ENCODE data around the gene PNLIPRP3.
"Not testable (repeated sequence)": the region's sequence is repeated elsewhere in the genome, so short reads cannot be mapped to it uniquely, and the experiment has no call there.

PNLIPRP3 gene

DNA sequence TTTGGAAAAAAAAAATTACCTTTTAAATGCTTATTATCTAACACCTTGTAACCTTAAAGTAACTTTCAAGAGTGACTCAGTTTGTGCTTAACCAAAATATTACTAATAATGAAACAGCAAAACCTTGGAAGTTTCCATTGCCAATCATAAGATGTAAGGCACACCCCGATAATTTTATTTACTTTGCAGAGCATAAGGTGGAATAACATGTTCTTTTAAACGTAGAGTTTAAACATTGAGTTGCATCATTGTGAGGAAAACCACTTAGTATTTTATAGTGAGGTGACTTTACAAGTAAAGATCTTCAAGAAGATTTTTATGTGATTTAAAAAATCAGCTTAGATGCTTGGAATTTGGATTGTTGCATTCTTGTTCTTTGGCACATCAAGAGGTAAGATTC, at the start of gene PNLIPRP3:
PNLIPRP3 (plus strand) TSS at position 177 of the 400 bp plus-strand sequence; CDS start at position 343, 166 bp downstream.
- in situ Hi-C loops (cut with HindIII; ENCODE audit: low pct_unique_long_range_greater_than_20kb, low sequenced_read_pairs) = no loop called here
- TF ChIP-seq JUND (IDR thresholded peaks at IDR 0.05; ENCODE audit: low read depth) = no peak
- DNase-seq (ENCODE audit: low read depth in 1 of 2, low spot score in 1 of 2) = no peak

DNA sequence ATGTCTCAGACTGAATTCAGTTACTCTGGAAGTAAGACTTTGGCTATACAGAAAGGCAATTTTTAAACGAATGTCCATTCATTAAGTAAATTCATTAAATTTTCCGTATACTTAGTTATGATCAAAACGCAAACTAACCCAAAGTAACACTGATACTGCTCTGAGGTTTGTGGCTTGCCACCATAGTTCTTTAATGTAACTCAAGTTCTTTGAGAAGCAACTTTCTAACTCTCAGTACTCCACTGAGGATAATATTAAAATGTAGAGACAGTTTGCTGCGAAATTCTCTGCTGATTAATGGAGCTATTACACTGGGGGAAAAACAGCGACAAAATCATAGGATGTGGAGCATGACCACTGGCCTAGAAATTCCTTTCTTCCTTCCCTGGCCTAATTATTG, 45.4 kb upstream of the PNLIPRP3 start:
- in situ Hi-C loops (cut with HindIII; ENCODE audit: low pct_unique_long_range_greater_than_20kb, low sequenced_read_pairs) = no loop called here
- DNase-seq (ENCODE audit: low read depth in 1 of 2, low spot score in 1 of 2) = no peak
- no peak for TF ChIP-seq JUND (IDR thresholded peaks at IDR 0.05; ENCODE audit: low read depth)

DNA sequence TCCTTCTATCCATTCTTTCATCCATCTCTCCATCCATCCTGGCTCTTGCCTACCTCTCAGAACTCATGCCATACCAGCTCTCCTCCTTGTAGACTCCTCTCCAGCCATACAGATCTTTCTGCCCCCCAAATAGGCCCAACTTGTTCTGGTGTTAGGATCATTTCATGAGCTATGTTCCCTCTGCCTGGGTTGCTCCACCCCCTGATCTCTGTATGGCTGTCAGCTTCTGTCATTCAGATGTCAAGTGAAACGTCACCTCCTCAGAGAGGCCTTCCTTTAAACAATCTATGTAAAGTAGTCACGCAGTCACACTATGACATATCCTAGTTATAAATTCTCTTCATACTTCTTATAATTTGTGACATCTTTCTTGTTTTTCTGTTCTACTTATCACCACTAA, 42.3 kb upstream of the PNLIPRP3 start:
- DNase-seq (ENCODE audit: low read depth in 1 of 2, low spot score in 1 of 2) = no peak
- TF ChIP-seq JUND (IDR thresholded peaks at IDR 0.05; ENCODE audit: low read depth) = no peak
- in situ Hi-C loops (cut with HindIII; ENCODE audit: low pct_unique_long_range_greater_than_20kb, low sequenced_read_pairs) = no loop called here

DNA sequence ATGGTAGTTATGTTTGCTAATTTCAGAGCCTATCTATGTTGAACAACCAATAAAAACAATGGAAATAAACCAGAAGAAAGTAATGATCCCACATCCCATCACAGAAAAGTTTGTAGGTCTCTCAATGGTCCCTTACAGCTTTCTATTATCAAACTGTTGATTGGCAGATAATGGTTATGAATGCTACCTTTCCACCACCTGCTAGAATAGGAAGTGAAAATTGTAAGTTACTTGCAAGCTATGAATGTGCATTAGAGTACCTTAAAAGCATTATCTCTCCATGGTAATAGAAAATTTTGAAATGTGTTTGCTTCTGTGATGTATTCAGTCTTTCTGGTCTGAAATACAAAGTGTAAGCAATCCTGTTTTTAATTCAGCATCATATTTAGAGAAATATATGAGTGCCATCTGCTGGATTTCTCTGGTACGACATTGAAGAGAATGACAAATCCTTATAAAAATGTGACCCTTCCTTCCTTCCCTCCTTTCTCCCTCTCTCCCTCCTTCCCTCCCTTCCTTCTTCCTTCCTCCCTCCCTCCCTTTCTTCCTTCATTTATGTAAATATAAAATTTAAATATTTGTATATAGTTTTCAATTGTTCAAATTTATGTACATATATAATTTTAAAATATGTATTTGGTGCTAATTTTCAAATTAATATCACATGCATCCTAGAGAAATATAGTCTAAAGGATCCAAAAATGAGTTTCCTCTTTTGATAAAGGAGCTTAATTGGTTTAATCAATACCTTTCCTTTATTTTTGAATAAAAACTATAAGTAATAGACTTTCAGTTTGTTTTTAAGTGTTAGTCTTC, 41.4 kb upstream of the PNLIPRP3 start:
- TF ChIP-seq JUND (IDR thresholded peaks at IDR 0.05; ENCODE audit: low read depth) = no peak
- in situ Hi-C loops (cut with HindIII; ENCODE audit: low pct_unique_long_range_greater_than_20kb, low sequenced_read_pairs) = no loop called here
- DNase-seq (ENCODE audit: low read depth in 1 of 2, low spot score in 1 of 2) = peak in 1 of 2 experiments; percentile 55

DNA sequence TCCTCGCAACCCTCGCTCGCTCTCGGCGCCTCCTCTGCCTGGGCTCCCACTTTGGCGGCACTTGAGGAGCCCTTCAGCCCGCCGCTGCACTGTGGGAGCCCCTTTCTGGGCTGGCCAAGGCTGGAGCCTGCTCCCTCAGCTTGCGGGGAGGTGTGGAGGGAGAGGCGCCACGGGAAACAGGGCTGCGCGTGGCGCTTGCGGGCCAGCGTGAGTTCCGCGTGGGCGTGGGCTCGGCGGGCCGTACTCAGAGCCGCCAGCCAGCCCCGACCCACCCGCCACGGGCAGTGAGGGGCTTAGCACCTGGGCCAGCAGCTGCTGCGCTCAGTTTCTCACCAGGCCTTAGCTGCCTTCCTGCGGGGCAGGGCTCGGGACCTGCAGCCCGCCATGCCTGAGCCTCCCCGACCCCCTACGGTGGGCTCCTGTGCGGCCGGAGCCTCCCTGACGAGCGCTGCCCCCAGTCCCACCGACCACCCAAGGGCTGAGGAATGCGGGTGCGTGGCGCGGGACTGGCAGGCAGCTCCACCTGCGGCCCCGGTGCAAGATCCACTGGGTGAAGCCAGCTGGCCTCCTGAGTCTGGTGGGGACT, 34.3 kb upstream of the PNLIPRP3 start:
- DNase-seq (ENCODE audit: low read depth in 1 of 2, low spot score in 1 of 2); in situ Hi-C loops (cut with HindIII; ENCODE audit: low pct_unique_long_range_greater_than_20kb, low sequenced_read_pairs): not testable (repeated sequence)

DNA sequence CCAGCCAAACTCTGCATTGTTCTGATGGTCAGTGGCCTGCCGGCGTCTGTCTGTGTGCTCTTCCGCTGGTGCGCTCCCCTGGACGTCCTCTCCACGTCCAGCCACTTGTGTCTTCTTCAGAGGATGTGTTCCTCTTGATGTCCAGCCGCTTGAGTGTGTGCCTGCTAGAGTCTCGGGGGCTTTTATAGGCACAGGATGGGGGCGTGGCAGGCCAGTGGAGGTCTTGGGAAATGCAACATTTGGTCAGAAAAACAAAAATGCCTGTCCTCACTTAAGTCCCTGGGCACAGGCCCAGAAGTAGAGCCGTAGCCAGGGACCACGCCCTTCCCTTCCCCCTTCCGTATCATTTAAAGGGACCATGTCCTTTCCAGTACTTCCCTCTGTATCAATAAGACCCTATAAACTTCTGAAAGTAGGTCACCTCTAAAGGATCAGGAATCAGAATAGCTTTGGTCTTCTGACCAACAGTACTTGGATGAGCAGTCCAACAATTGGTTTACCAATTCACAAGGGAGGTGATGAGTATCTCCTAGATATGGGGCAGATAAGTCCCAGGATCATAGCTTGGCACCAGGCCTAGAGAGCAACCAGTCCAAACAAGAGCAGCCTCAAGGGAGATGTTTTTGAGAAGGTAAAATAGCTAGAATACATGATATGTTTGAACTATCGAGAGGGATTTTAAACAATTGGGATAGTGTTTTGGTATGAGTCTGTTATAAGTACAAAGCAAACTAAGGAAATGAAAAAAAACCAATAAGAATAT, 32.2 kb upstream of the PNLIPRP3 start:
- in situ Hi-C loops (cut with HindIII; ENCODE audit: low pct_unique_long_range_greater_than_20kb, low sequenced_read_pairs) = no loop called here
- TF ChIP-seq JUND (IDR thresholded peaks at IDR 0.05; ENCODE audit: low read depth) = no peak
- DNase-seq (ENCODE audit: low read depth in 1 of 2, low spot score in 1 of 2) = no peak

DNA sequence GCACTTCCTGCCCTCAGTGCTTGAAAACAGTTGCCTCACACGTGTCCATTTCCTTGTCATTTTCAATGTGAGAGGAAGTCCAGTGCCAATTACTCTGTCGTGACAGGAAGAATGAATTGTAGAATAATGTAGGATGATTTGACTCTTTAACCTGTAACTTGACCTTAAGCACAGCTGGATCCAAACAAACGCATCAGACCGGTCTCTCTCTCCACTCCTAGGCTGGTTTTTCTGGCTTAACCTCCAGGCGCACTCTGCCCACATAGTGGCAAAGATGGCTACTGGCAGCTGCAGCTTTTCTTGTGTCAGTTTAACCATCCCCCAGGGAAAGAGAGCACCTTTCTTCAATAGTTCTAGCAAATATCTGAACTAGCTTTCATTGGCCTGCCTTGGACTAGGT, 29.4 kb upstream of the PNLIPRP3 start:
- in situ Hi-C loops (cut with HindIII; ENCODE audit: low pct_unique_long_range_greater_than_20kb, low sequenced_read_pairs) = no loop called here
- peak in 1 of 2 experiments; percentile 21 for DNase-seq (ENCODE audit: low read depth in 1 of 2, low spot score in 1 of 2)
- no peak for TF ChIP-seq JUND (IDR thresholded peaks at IDR 0.05; ENCODE audit: low read depth)

DNA sequence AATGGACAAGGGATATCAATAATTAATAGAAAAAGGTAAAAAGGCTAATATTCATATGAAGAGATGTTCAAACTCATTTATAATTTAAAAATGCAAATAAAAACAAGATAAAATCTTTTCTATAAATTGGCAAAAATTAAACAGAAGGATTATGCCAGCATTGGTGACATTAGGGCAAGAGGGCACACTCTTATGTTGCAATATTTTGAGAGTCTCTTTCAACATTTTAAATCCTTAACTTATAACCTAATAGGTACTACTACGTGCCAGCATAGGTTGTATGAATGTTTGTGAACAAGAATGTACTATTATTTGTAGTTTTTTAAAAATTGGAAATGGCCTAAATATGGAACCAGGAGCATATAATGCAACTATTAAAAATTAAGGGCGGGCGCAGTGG, 24.8 kb upstream of the PNLIPRP3 start:
- in situ Hi-C loops (cut with HindIII; ENCODE audit: low pct_unique_long_range_greater_than_20kb, low sequenced_read_pairs) = no loop called here
- TF ChIP-seq JUND (IDR thresholded peaks at IDR 0.05; ENCODE audit: low read depth) = no peak
- DNase-seq (ENCODE audit: low read depth in 1 of 2, low spot score in 1 of 2) = no peak

DNA sequence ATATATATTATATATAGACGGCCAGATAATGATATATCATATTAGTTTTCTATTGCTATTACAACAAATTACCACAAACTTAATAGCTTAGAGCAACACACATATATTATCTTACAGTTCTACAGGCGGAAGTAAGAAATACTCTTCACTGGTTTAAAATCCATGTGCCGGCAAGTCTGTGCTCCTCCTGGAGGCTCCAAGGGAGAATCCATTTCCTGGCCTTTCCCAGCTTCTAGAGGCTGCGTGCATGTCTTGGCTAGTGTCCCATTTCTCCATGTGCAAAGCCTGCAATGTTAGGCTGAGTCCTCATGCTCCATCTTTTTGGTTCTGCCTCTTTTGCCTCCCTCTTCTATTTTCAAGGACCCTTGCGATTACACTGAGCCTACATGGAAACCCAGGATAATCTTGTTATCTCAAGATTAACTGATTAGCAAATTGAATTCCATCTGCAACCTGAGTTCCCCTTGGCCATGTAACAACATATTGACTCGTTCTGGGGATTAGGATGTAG, 23.9 kb upstream of the PNLIPRP3 start:
- no peak for TF ChIP-seq JUND (IDR thresholded peaks at IDR 0.05; ENCODE audit: low read depth)
- DNase-seq (ENCODE audit: low read depth in 1 of 2, low spot score in 1 of 2) = no peak
- in situ Hi-C loops (cut with HindIII; ENCODE audit: low pct_unique_long_range_greater_than_20kb, low sequenced_read_pairs) = no loop called here

DNA sequence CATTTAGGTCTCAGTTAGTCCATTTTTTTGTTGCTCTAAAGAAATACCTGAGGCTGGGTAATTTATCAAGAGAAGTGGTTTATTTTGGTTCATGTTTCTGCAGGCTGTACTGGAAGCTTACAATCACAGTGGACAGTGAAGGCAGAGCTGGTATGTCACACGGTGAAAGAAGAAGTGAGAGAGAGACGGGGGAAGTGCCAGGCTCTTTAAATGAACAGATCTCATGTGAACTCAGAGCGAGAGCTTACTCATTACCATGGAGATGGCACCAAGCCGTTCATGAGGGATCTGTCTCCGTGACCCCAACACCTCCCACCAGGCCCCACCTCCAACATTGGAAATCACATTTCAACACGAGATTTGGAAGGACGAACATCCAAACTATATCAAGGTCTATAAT, 18.9 kb upstream of the PNLIPRP3 start:
- in situ Hi-C loops (cut with HindIII; ENCODE audit: low pct_unique_long_range_greater_than_20kb, low sequenced_read_pairs) = no loop called here
- TF ChIP-seq JUND (IDR thresholded peaks at IDR 0.05; ENCODE audit: low read depth) = no peak
- no peak for DNase-seq (ENCODE audit: low read depth in 1 of 2, low spot score in 1 of 2)

DNA sequence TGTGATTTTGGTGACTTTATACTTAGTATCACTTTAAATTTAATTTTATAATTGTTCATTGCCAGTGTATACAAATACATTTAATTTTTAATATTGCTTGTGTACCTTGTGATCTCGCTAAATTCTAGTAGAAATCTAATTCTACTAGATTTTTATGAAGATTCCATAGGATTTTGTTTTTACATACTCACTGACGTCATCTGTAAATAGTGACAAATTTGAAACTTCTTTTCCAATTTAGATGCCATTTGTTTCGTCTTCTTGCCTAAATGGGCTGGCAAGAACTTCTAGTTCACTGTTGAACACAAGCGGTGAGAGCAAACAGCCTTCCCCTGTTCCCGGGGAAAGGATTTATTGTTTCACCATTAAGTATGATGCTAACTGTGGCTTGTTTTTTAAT, 17.3 kb upstream of the PNLIPRP3 start:
- in situ Hi-C loops (cut with HindIII; ENCODE audit: low pct_unique_long_range_greater_than_20kb, low sequenced_read_pairs) = no loop called here
- no peak for DNase-seq (ENCODE audit: low read depth in 1 of 2, low spot score in 1 of 2)
- no peak for TF ChIP-seq JUND (IDR thresholded peaks at IDR 0.05; ENCODE audit: low read depth)

DNA sequence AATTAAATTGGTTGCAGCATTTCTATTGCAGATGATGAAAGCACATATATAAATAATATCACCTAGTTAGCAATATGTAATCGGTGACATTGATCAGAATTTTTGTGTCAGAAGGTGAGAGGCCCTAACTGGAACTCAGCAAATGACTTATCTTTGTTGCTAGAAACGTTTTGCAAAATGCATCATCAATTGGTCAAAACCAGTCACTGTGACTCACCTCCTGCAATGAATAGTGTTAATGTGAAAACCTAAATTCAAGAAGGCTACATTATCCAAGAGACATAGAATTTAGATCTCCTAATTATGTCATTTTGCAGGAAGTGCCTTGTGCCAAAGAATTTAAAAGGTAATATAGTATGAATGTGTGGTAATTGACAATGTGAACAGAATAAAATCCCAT, 9.8 kb upstream of the PNLIPRP3 start:
- DNase-seq (ENCODE audit: low read depth in 1 of 2, low spot score in 1 of 2) = no peak
- in situ Hi-C loops (cut with HindIII; ENCODE audit: low pct_unique_long_range_greater_than_20kb, low sequenced_read_pairs) = no loop called here
- no peak for TF ChIP-seq JUND (IDR thresholded peaks at IDR 0.05; ENCODE audit: low read depth)

DNA sequence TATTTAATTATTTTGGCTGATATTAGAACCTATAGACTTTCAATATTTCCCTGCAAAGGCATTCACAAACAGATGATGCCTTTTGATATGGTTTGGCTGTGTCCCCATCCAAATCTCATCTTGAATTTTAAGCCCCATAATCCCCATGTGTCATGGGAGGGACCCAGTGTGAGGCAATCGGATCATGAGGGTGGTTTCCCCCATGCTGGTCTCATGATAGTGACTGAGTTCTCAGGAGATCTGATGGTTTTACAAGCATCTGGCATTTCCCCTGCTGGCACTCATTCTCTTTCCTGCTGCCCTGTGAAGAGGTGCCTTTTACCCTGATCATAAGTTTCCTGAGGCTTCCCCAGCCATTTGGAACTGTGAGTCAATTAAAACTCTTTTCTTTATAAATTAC, 9.3 kb upstream of the PNLIPRP3 start:
- in situ Hi-C loops (cut with HindIII; ENCODE audit: low pct_unique_long_range_greater_than_20kb, low sequenced_read_pairs) = no loop called here
- DNase-seq (ENCODE audit: low read depth in 1 of 2, low spot score in 1 of 2) = no peak
- no peak for TF ChIP-seq JUND (IDR thresholded peaks at IDR 0.05; ENCODE audit: low read depth)

Data from T47D (cell line).